Measurements from ENCODE around the gene FREM1.

- TF ChIP-seq CTCF (conservative IDR thresholded peaks at IDR 0.05; ENCODE audit: low read depth, low read length) (no peak), EZH2phosphoT487 (IDR thresholded peaks at IDR 0.05; ENCODE audit: borderline replicate concordance, low read length) (no peak), EZH2 (IDR thresholded peaks at IDR 0.05; ENCODE audit: low read length, unreplicated experiment) (no peak)
These were observed 71.5 kb downstream of the FREM1 start for GRCh38 chr9:14838701-14839100.

All from PC-3 (cell line).